A673 (cell line): ENCODE measurements around the gene SHQ1. TPM values are rescaled to one million over a fixed set of nuclear protein-coding genes. Genes with fewer than 3 reads are reported as not detected.

Experiments
- BruUV-seq: library from RNA; stranded (reverse); fragments of 400-500 nt; replicated peaks from 2 replicates; lab custom pipeline; 2021; lab: Mats Ljungman, UMichigan
- CTCF ChIA-PET: fragments of 300-600 bp; sonication (Branson Sonifier 250); formaldehyde crosslinking; loops from one replicate; lab custom pipeline; 2022; ENCODE audit warnings: antibody characterized with exemption; lab: Charles Lee
- POLR2A ChIA-PET: fragments of 300-600 bp; sonication (Branson Sonifier 250); formaldehyde crosslinking; loops from one replicate; lab custom pipeline; 2022; ENCODE audit warnings: antibody characterized with exemption; ENCODE audit not compliant: low non-redundant PET; lab: Charles Lee
- DNase-seq: peaks from one replicate; pipeline ENCODE4 v3.0.0-alpha.2; 2015; ENCODE audit warnings: low spot score
- H3K27ac ChIP-seq: fragments of 200-600 bp; sonication (generic); 2 replicates; pipeline ENCODE4 v1.5.1; 2016; ENCODE audit warnings: mixed run types, low read depth, mild to moderate bottlenecking, mixed read lengths, antibody characterized with exemption, low read length; ENCODE audit not compliant: poor library complexity, severe bottlenecking
- H3K27me3 ChIP-seq: fragments of 200-600 bp; sonication (generic); replicated peaks from 2 replicates; pipeline ENCODE4 v1.6.1; 2017; ENCODE audit warnings: mixed run types, low read depth, mild to moderate bottlenecking, mixed read lengths, antibody characterized with exemption, low read length; ENCODE audit not compliant: insufficient read depth, poor library complexity
- H3K36me3 ChIP-seq: fragments of 200-600 bp; sonication (generic); 2 replicates; pipeline ENCODE4 v1.6.1; 2016; ENCODE audit warnings: mixed run types, mild to moderate bottlenecking, mixed read lengths, antibody characterized with exemption, low read length; ENCODE audit not compliant: insufficient read depth, poor library complexity, severe bottlenecking
- H3K4me1 ChIP-seq: fragments of 200-600 bp; sonication (generic); 2 replicates; pipeline ENCODE4 v1.6.1; 2017; ENCODE audit warnings: mixed run types, mild to moderate bottlenecking, mixed read lengths, antibody characterized with exemption, low read length; ENCODE audit not compliant: insufficient read depth, poor library complexity, severe bottlenecking
- H3K4me3 ChIP-seq: fragments of 200-600 bp; sonication (generic); 2 replicates; pipeline ENCODE4 v1.5.1; 2016; ENCODE audit warnings: low read depth, mixed run types, mild to moderate bottlenecking, mixed read lengths, low read length; ENCODE audit not compliant: poor library complexity, severe bottlenecking
- H3K9me3 ChIP-seq: fragments of 200-600 bp; sonication (generic); 2 replicates; pipeline ENCODE4 v1.6.1; 2016; ENCODE audit warnings: mixed run types, low read depth, mild to moderate bottlenecking, mixed read lengths, antibody characterized with exemption, low read length; ENCODE audit not compliant: poor library complexity, severe bottlenecking
- EZH2 ChIP-seq: fragments of 200-600 bp; sonication (generic); IDR thresholded peaks from 2 replicates; pipeline ENCODE4 v1.6.1; 2017; ENCODE audit warnings: borderline replicate concordance, low read depth, mild to moderate bottlenecking, mixed read lengths, antibody characterized with exemption, low read length; ENCODE audit not compliant: poor library complexity, severe bottlenecking
- intact Hi-C: fragments of 100-400 bp; cut with micrococcal nuclease; formaldehyde crosslinking; loops from one replicate; pipeline ENCODE4 v1.10.0; 2022; ENCODE audit not compliant: unreplicated experiment
- total RNA-seq: library from RNA; stranded (reverse); gene quantifications from 2 replicates; pipeline ENCODE4 v1.2.3, GENCODE V29; 2021
- TF ChIP-seq, protein P1 (sequence below): fragments of 300-800, 200-600 bp; sonication (generic); conservative IDR thresholded peaks from 2 replicates; pipeline ENCODE4 v1.5.1; 2017; ENCODE audit warnings: low read depth, mild to moderate bottlenecking, antibody characterized with exemption, low read length, moderate library complexity, mixed read lengths

Gene SHQ1
- total RNA-seq, 1 experiment from 2014 or later: 24.3 TPM

GRCh38 chr3:72891053-72891855 lies 43.0 kb upstream of the SHQ1 start:
- Histone ChIP-seq H3K4me3 (no peak overlapping the region), H3K27ac (peak overlapping the region; percentile 78), H3K27me3 (no peaks in the 10 kb centered on the region), H3K4me1 (peaks cover 26% of the 10 kb centered on the region), H3K36me3 (no peaks in the 10 kb centered on the region), H3K9me3 (no peaks in the 10 kb centered on the region)
- peak; percentile 59 for DNase-seq
- ChIA-PET POLR2A (no interaction called here), CTCF (interaction anchor here (0.5 kb wide), 1 partner anchor 114 kb away, joined by 6 read pairs; no protein-coding TSS in a partner anchor)
- intact Hi-C loops: no loop called here
- no peak for TF ChIP-seq EZH2
- TF ChIP-seq, protein P1, sequence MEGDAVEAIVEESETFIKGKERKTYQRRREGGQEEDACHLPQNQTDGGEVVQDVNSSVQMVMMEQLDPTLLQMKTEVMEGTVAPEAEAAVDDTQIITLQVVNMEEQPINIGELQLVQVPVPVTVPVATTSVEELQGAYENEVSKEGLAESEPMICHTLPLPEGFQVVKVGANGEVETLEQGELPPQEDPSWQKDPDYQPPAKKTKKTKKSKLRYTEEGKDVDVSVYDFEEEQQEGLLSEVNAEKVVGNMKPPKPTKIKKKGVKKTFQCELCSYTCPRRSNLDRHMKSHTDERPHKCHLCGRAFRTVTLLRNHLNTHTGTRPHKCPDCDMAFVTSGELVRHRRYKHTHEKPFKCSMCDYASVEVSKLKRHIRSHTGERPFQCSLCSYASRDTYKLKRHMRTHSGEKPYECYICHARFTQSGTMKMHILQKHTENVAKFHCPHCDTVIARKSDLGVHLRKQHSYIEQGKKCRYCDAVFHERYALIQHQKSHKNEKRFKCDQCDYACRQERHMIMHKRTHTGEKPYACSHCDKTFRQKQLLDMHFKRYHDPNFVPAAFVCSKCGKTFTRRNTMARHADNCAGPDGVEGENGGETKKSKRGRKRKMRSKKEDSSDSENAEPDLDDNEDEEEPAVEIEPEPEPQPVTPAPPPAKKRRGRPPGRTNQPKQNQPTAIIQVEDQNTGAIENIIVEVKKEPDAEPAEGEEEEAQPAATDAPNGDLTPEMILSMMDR: no peak
- BruUV-seq: no TSS peak

- H3K27ac ChIP-seq: peak overlapping the region; percentile 78
- TF ChIP-seq, protein P1: no peak
- no peak for TF ChIP-seq EZH2
- no peaks in the 10 kb centered on the region for H3K36me3 ChIP-seq
- intact Hi-C loops: no loop called here
- CTCF ChIA-PET: interaction anchor here (0.5 kb wide), 1 partner anchor 115 kb away, joined by 6 read pairs; no protein-coding TSS in a partner anchor
- POLR2A ChIA-PET: no interaction called here
- H3K4me3 ChIP-seq: peak overlapping the region; percentile 12
- BruUV-seq: no TSS peak
- H3K27me3 ChIP-seq: no peaks in the 10 kb centered on the region
- H3K9me3 ChIP-seq: no peaks in the 10 kb centered on the region
- no peak for DNase-seq
- peaks cover 26% of the 10 kb centered on the region for H3K4me1 ChIP-seq
Observed at GRCh38 chr3:72890166-72890925, 42.1 kb upstream of the SHQ1 start.

DNA sequence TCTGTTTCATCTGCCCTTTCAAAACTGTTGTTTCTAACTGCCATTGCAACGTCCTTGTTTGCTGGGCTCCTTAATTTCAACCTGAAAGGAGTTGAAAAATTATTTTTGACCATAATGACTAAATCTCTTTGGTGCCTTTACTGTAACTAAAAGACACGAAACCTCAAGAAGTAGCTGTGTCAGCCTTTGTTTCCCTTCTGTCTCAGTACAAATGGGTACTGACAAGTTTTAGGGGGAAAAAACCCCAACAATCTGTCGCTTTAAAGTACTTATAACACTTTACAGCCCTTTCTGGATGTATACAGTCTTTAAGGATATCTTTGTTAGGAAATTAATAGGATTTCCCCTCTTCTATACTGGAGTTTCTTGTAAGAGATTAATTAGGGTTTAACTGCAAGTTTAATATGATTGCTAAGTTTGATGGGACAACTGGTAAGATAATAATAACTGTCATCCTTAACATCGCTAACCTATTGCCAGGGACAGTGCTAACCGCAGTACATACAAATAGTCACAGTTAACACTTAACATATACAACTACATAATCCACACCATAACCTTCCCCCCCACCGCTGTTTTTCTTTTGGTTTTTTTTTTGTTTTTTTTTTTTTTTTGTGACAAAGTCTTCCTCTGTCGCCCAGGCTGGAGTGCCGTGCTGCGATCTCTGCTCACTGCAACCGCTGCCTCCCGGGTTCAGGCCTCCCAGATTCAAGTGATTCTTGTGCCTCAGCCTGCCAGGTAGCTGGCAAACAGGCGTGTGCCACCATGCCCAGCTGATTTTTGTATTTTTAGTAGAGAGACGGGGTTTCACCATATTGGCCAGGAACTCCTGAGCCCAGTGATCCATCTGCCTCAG lies 41.3 kb upstream of the SHQ1 start:
- Histone ChIP-seq H3K4me1 (peaks cover 26% of the 10 kb centered on the region), H3K9me3 (no peaks in the 10 kb centered on the region), H3K27ac (peak overlapping the region; percentile 61), H3K36me3 (no peaks in the 10 kb centered on the region), H3K4me3 (peak overlapping the region; percentile 58), H3K27me3 (no peaks in the 10 kb centered on the region)
- TSS peak; percentile 38 for BruUV-seq
- intact Hi-C loops: loop anchor here (5.0 kb wide), 1 partner anchor 42 kb away; the partner anchor contains the start of gene SHQ1
- ChIA-PET POLR2A (no interaction called here), CTCF (no interaction called here)
- DNase-seq: no peak
- TF ChIP-seq, protein P1: no peak
- TF ChIP-seq EZH2: no peak
